GM12872 (cell line): ENCODE measurements around the gene CRELD2.

Source experiments
- CTCF ChIP-seq: IDR thresholded peaks from 3 replicates; pipeline ENCODE4 v1.5.1; 2011; ENCODE audit warnings: low read depth, mild to moderate bottlenecking, low read length, moderate library complexity; ENCODE audit not compliant: insufficient read depth

The CRELD2 gene

GRCh38 chr22:49942565-49943404, 24.4 kb downstream of the CRELD2 start:
- TF ChIP-seq CTCF: no peak

- TF ChIP-seq CTCF: no peak
Observed at GRCh38 chr22:49943405-49943765, 25.0 kb downstream of the CRELD2 start.

GRCh38 chr22:49943771-49944398, 25.5 kb downstream of the CRELD2 start:
- no peak for TF ChIP-seq CTCF

GRCh38 chr22:49944399-49944891, 26.0 kb downstream of the CRELD2 start:
- no peak for TF ChIP-seq CTCF

- no peak for TF ChIP-seq CTCF
Observed at GRCh38 chr22:49946612-49947295, 28.3 kb downstream of the CRELD2 start.

GRCh38 chr22:49947296-49947622, 28.8 kb downstream of the CRELD2 start:
- no peak for TF ChIP-seq CTCF
